ENCODE results near the gene MBNL2. TPM values are rescaled to one million over a fixed set of nuclear protein-coding genes. Genes with fewer than 3 reads are reported as not detected.

Gene MBNL2
- total and polyA plus RNA-seq, 11 donors: 18.5 to 100 (median 81.4) TPM

DNA sequence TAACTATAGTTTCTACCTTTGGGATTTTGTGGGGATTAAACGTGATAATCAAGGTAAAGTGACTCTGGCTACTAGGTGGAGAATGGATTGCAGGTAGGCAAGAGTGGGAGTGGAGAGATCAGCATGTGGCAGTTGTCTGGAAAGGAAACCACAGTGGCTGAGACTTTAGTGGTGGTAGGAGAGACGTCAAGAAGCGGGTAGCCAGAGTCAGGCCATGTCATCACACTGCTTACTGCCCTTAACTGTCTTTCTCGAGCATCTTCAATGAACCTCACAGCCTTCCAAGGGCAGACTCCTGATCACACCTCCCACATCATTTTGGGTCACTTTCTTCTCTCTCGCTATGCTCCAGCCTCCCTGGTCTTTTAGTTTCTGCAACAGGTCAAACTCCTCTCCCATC is 28.6 kb upstream of the MBNL2 start:
- Histone ChIP-seq H3K27ac (no peak overlapping the region), H3K9me3 (no peaks in the 10 kb centered on the region), H3K27me3 (no peaks in the 10 kb centered on the region), H3K4me1 (peaks cover 0 to 7% (median 0%) of the 10 kb centered on the region in 12 donors), H3K36me3 (no peaks in the 10 kb centered on the region), H3K4me3 (no peak overlapping the region)
- ATAC-seq: no peak
- TF ChIP-seq POLR2A (IDR thresholded peaks at IDR 0.05): no peak
- TF ChIP-seq, protein P1, sequence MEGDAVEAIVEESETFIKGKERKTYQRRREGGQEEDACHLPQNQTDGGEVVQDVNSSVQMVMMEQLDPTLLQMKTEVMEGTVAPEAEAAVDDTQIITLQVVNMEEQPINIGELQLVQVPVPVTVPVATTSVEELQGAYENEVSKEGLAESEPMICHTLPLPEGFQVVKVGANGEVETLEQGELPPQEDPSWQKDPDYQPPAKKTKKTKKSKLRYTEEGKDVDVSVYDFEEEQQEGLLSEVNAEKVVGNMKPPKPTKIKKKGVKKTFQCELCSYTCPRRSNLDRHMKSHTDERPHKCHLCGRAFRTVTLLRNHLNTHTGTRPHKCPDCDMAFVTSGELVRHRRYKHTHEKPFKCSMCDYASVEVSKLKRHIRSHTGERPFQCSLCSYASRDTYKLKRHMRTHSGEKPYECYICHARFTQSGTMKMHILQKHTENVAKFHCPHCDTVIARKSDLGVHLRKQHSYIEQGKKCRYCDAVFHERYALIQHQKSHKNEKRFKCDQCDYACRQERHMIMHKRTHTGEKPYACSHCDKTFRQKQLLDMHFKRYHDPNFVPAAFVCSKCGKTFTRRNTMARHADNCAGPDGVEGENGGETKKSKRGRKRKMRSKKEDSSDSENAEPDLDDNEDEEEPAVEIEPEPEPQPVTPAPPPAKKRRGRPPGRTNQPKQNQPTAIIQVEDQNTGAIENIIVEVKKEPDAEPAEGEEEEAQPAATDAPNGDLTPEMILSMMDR (IDR thresholded peaks at IDR 0.05): no peak
- intact Hi-C loops (cut with DNase I): loop anchor here in 1 of 10 donors (10.0 kb wide), 1 partner anchor 159 kb away; no protein-coding TSS in a partner anchor
- 94 to 97% (median 95%) methylated on average over 5 of the region's 5 CpGs for WGBS, 4 donors
- no peak for DNase-seq

DNA sequence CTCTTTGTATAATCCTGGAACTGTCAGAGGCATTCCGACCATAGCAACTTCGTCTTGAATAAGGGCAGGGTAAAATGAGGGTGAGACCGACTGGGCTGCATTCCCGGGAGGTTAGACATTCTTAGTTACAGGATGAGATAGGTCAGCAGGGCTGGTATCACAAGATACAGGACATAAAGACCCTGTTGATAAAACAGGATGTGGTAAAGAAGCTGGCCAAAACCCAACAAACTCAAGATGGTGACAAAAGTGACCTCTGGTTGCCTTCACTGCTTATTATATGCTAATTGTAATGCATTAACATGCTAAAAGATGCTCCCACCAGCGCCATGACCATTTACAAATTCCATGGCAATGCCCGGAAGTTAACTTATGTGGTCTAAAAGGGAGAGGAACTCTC is 27.7 kb upstream of the MBNL2 start:
- DNase-seq (no peak), ATAC-seq (no peak)
- H3K9me3 ChIP-seq: no peaks in the 10 kb centered on the region
- no peak overlapping the region for H3K27ac ChIP-seq
- H3K27me3 ChIP-seq: no peaks in the 10 kb centered on the region
- H3K4me1 ChIP-seq: peaks cover 0 to 7% (median 0%) of the 10 kb centered on the region in 12 donors
- intact Hi-C loops (cut with DNase I): loop anchor here in 1 of 10 donors (10.0 kb wide), 1 partner anchor 160 kb away; no protein-coding TSS in a partner anchor
- WGBS, 4 donors: 39 to 54% (median 42%) methylated on average over 6 of the region's 6 CpGs
- TF ChIP-seq, protein P1 (IDR thresholded peaks at IDR 0.05): no peak
- TF ChIP-seq POLR2A (IDR thresholded peaks at IDR 0.05): no peak
- H3K36me3 ChIP-seq: no peaks in the 10 kb centered on the region
- H3K4me3 ChIP-seq: no peak overlapping the region

DNA sequence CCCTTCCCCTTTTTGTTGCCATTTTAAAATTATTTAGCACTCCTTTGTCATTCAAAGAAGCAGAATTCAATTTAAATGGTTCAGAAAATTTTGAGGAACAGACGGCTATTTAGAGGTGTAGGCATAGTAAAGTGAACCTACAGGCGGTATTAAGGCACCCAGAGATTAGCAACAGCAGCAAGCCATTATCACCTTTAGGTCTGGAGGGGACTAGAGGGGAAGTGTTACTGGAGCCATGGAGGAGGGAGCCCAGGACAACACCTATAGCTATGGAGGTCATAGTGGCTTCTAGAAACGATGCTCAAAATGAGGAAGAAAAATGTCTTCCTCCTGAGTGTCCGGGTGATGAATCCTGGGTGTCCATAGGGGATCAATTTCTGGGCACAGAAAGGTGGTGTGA is 25.8 kb upstream of the MBNL2 start:
- no peak for ATAC-seq
- no peak overlapping the region for H3K27ac ChIP-seq
- no peaks in the 10 kb centered on the region for H3K27me3 ChIP-seq
- H3K4me3 ChIP-seq: no peak overlapping the region
- no peak for TF ChIP-seq POLR2A (IDR thresholded peaks at IDR 0.05)
- TF ChIP-seq, protein P1 (IDR thresholded peaks at IDR 0.05): no peak
- no peak for DNase-seq
- 87 to 97% (median 92%) methylated on average over 4 of the region's 4 CpGs for WGBS, 4 donors
- H3K36me3 ChIP-seq: no peaks in the 10 kb centered on the region
- H3K9me3 ChIP-seq: no peaks in the 10 kb centered on the region
- intact Hi-C loops (cut with DNase I): loop anchor here in 1 of 10 donors (10.0 kb wide), 1 partner anchor 162 kb away; no protein-coding TSS in a partner anchor
- peaks cover 0 to 7% (median 0%) of the 10 kb centered on the region in 12 donors for H3K4me1 ChIP-seq

DNA sequence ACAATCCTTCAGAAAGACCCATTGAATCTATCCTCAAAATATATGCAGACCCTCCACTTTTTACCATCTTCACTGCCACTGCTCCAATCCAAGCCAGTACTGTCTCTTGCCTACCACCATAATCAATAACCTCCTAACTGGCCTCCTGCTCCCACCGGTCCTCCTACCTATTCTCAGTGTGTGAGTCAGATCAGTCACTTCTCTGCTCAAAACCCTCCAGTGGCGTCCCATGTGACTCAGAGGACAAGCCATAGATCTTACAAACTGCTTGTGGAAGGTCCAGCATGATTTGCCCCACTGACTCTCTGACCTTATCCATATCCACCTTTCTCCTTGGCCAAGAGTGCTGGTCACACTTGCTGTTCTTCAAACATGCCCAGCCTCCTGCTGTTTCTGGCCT is 23.4 kb upstream of the MBNL2 start:
- H3K27me3 ChIP-seq: no peaks in the 10 kb centered on the region
- TF ChIP-seq POLR2A (IDR thresholded peaks at IDR 0.05): no peak
- TF ChIP-seq, protein P1 (IDR thresholded peaks at IDR 0.05): no peak
- DNase-seq (no peak), ATAC-seq (no peak)
- H3K4me3 ChIP-seq: no peak overlapping the region
- H3K36me3 ChIP-seq: no peaks in the 10 kb centered on the region
- WGBS, 4 donors: 94 to 96% (median 96%) methylated on average over 2 of the region's 2 CpGs
- H3K27ac ChIP-seq: no peak overlapping the region
- no peaks in the 10 kb centered on the region for H3K9me3 ChIP-seq
- peaks cover 0 to 7% (median 0%) of the 10 kb centered on the region in 12 donors for H3K4me1 ChIP-seq
- intact Hi-C loops (cut with DNase I): loop anchor here in 1 of 10 donors (10.0 kb wide), 1 partner anchor 164 kb away; no protein-coding TSS in a partner anchor
